Stomach (tissue), 4 donors: ENCODE data around the gene ZYX.

Experiments used
- EP300 ChIP-seq: sonication (generic); formaldehyde crosslinking; IDR thresholded peaks from one replicate; pipeline ENCODE4 v1.6.1; 2017; ENCODE audit warnings: antibody characterized with exemption
- POLR2A ChIP-seq, 4 donors: fragments of 450-650 bp; IDR thresholded peaks; one replicate each; pipeline ENCODE4 v1.6.1; 2016; ENCODE audit warnings: antibody characterized with exemption in 4 of 4, control low read depth in 2 of 4, mild to moderate bottlenecking in 1 of 4, moderate library complexity in 1 of 4
- TF ChIP-seq, protein P1 (sequence below), 7 experiments: fragments of 450-650 bp in 4 of 7; fragments of 200-600 bp in 3 of 7; sonication (generic) in 3 of 7; IDR thresholded peaks; one replicate each; pipeline ENCODE4 v1.5.1; 2016 to 2019; ENCODE audit warnings: antibody characterized with exemption in 7 of 7, control low read depth in 2 of 7, mild to moderate bottlenecking in 1 of 7

- TF ChIP-seq EP300 = no peak
- TF ChIP-seq POLR2A (IDR thresholded peaks at IDR 0.05) = no peak
- TF ChIP-seq, protein P1, sequence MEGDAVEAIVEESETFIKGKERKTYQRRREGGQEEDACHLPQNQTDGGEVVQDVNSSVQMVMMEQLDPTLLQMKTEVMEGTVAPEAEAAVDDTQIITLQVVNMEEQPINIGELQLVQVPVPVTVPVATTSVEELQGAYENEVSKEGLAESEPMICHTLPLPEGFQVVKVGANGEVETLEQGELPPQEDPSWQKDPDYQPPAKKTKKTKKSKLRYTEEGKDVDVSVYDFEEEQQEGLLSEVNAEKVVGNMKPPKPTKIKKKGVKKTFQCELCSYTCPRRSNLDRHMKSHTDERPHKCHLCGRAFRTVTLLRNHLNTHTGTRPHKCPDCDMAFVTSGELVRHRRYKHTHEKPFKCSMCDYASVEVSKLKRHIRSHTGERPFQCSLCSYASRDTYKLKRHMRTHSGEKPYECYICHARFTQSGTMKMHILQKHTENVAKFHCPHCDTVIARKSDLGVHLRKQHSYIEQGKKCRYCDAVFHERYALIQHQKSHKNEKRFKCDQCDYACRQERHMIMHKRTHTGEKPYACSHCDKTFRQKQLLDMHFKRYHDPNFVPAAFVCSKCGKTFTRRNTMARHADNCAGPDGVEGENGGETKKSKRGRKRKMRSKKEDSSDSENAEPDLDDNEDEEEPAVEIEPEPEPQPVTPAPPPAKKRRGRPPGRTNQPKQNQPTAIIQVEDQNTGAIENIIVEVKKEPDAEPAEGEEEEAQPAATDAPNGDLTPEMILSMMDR (IDR thresholded peaks at IDR 0.05) = no peak
These were observed 5.0 kb downstream of the ZYX start for GRCh38 chr7:143385891-143386781.
